Daoy (cell line): Measurements from ENCODE around the gene TRIM49D2. TPM values are rescaled to one million over a fixed set of nuclear protein-coding genes. Genes with fewer than 3 reads are reported as not detected.
"Not testable (repeated sequence)": the region's sequence is repeated elsewhere in the genome, so short reads cannot be mapped to it uniquely, and the experiment has no call there.

Source experiments
- DNase-seq: peaks from one replicate; pipeline ENCODE4 v3.0.0-alpha.2; 2015; ENCODE audit warnings: low read depth
- total RNA-seq: library from RNA; depleted of rRNA; stranded (reverse); fragments of >200 nt; shearing (Covaris generic); gene quantifications from 2 replicates; pipeline ENCODE4 v1.2.3, GENCODE V29; 2014; rRNA removed

TRIM49D2 gene, protein sequence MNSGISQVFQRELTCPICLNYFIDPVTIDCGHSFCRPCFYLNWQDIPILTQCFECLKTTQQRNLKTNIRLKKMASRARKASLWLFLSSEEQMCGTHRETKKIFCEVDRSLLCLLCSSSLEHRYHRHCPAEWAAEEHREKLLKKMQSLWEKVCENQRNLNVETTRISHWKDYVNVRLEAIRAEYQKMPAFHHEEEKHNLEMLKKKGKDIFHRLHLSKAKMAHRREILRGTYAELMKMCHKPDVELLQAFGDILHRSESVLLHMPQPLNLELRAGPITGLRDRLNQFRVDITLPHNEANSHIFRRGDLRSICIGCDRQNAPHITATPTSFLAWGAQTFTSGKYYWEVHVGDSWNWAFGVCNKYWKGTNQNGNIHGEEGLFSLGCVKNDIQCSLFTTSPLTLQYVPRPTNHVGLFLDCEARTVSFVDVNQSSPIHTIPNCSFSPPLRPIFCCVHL
- not detected in 2 replicates for total RNA-seq

DNA sequence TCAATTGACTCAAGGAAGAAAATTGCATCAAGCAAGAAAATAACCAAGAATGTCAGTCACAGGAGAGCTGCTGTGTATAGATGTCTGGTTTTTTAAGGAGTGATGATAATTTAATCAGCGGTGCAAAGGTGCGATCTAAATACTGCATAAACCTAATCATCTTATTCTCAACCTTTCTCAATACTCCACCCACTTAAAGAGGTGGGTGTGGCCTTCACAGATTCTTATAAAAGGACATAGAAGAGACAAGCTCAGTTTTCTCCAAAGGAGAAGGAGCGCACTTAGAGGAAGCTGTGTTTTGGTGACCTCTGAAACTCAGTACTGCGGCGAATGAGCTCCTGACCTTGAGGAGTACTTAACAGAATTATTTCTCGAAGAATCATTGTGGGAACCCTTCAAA, at the start of gene TRIM49D2:
TSS of gene TRIM49D2 (plus strand) at position 301 of the 400 bp plus-strand sequence. CDS start 2,698 bp downstream, outside the sequence.
- not testable (repeated sequence) for DNase-seq

- not testable (repeated sequence) for DNase-seq
Measured at GRCh38 chr11:89877511-89877910, 46.4 kb upstream of the TRIM49D2 start.

- not testable (repeated sequence) for DNase-seq
Measured at GRCh38 chr11:89893245-89893644, 30.6 kb upstream of the TRIM49D2 start.

GRCh38 chr11:89900809-89901208, 23.1 kb upstream of the TRIM49D2 start:
- not testable (repeated sequence) for DNase-seq

DNA sequence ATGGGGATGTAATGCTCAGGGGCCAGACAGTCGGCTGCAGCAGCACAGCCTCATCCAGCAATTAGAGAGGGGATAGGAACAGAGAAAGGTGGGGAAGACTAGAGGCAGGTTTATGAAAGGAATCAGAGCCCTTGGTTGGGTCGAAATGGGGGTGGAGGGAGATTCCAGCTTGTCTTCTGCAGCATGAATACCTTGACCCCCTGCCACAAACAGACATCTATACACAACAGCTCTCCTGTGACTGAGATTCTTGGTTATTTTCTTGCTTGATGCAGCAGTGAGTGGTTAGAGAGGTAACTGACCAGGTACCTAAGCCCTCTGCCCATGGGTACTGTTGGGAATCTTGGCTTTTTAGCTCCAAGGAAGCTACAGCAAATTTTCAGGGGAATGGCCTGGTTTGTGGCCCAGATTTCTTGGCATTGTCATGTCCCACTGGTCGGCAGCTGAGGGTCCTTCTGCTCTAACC, 1.6 kb upstream of the TRIM49D2 start, which contains the start of gene TRIM49D1:
TSS of gene TRIM49D1 (minus strand) at position 51 of the 466 bp plus-strand sequence. CDS start 4,535 bp downstream, outside the sequence.
- DNase-seq: no peak

DNA sequence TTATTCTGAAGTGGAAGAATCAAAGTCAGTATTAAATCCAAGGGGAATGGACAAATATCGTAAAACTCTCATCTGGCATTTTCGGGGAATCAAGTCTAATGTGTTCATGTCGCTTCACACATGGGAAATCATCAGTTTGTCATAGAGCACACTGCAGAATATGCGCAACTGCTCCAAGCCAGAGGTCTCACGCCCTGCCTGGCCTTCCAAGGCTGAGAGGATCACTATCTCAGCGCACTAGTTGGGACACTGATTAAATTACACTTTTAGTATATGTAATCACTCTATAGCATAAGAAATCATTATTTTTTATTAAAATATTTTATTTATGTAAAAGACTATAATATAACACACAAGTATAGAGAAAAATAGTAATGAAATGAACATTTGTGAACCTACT, 37.0 kb downstream of the TRIM49D2 start:
- not testable (repeated sequence) for DNase-seq

GRCh38 chr11:89965737-89966136, 41.9 kb downstream of the TRIM49D2 start, which contains the start of gene TRIM64:
TSS of gene TRIM64 (plus strand) at chr11:89966037. CDS start at chr11:89968504, 2,467 bp downstream.
- not testable (repeated sequence) for DNase-seq

Other genes starting within 250 kb of the TRIM49D2 start
- not detected in 2 replicates for gene TRIM77, start 213.8 kb upstream of the TRIM49D2 start, total RNA-seq
- not detected in 2 replicates for gene TRIM49, start 115.5 kb upstream of the TRIM49D2 start, total RNA-seq
- not detected in 2 replicates for gene TRIM64B, start 45.6 kb upstream of the TRIM49D2 start, total RNA-seq
- not detected in 2 replicates for gene TRIM49D1, start 1.8 kb upstream of the TRIM49D2 start, total RNA-seq
- gene TRIM64, start 42.0 kb downstream of the TRIM49D2 start, total RNA-seq: not detected in 2 replicates
- gene TRIM49C, start 107.0 kb downstream of the TRIM49D2 start, total RNA-seq: not detected in 2 replicates
- not detected in 2 replicates for gene UBTFL1, start 161.9 kb downstream of the TRIM49D2 start, total RNA-seq
- gene NAALAD2, start 210.6 kb downstream of the TRIM49D2 start, total RNA-seq: 0.63 and 1.9 TPM in 2 replicates